Endodermal cell (in vitro differentiated cells): ENCODE data around the gene GSG1L. TPM values are rescaled to one million over a fixed set of nuclear protein-coding genes. Genes with fewer than 3 reads are reported as not detected.

Experiments
- DNase-seq: peaks from one replicate; pipeline ENCODE4 v3.0.0-alpha.2; 2017
- H3K27ac ChIP-seq: 2 replicates; pipeline ENCODE4 v1.5.1; 2013; ENCODE audit warnings: mild to moderate bottlenecking, low read depth, low read length, moderate library complexity
- H3K27me3 ChIP-seq: 2 replicates; pipeline ENCODE4 v1.6.1; 2013; ENCODE audit warnings: mild to moderate bottlenecking, low read length, moderate library complexity; ENCODE audit not compliant: insufficient read depth, control insufficient read depth, poor library complexity, severe bottlenecking
- H3K36me3 ChIP-seq: 2 replicates; pipeline ENCODE4 v1.7.0; 2013; ENCODE audit warnings: mild to moderate bottlenecking, low read length, moderate library complexity; ENCODE audit not compliant: control insufficient read depth, insufficient read depth
- H3K4me1 ChIP-seq: one replicate; pipeline ENCODE4 v1.7.0; 2013; ENCODE audit warnings: low read length; ENCODE audit not compliant: control insufficient read depth, insufficient read depth
- H3K4me3 ChIP-seq: 2 replicates; pipeline ENCODE4 v1.5.1; 2013; ENCODE audit warnings: mild to moderate bottlenecking, low read length, moderate library complexity
- H3K9ac ChIP-seq: 2 replicates; pipeline ENCODE4 v1.6.1; 2013; ENCODE audit warnings: mild to moderate bottlenecking, low read length, moderate library complexity; ENCODE audit not compliant: poor library complexity, severe bottlenecking; ENCODE audit errors: extremely low read depth
- H3K9me3 ChIP-seq: 2 replicates; pipeline ENCODE4 v1.6.1; 2013; ENCODE audit warnings: mild to moderate bottlenecking, low read length, moderate library complexity; ENCODE audit not compliant: control insufficient read depth
- H3K27ac Mint-ChIP-seq: 2 replicates; pipeline ENCODE4 v1.8.0; 2020; ENCODE audit warnings: mixed read lengths
- H3K27me3 Mint-ChIP-seq: 2 replicates; pipeline ENCODE4 v1.8.0; 2021; ENCODE audit warnings: mild to moderate bottlenecking, mixed read lengths; ENCODE audit not compliant: insufficient read depth
- H3K36me3 Mint-ChIP-seq: 2 replicates; pipeline ENCODE4 v1.8.0; 2020; ENCODE audit warnings: low read depth, mixed read lengths
- H3K4me1 Mint-ChIP-seq: 2 replicates; pipeline ENCODE4 v1.8.0; 2020; ENCODE audit warnings: mixed read lengths
- H3K4me3 Mint-ChIP-seq: 2 replicates; pipeline ENCODE4 v1.8.0; 2020; ENCODE audit warnings: mild to moderate bottlenecking, moderate library complexity, mixed read lengths
- H3K9me3 Mint-ChIP-seq: 2 replicates; pipeline ENCODE4 v1.8.0; 2020; ENCODE audit warnings: mild to moderate bottlenecking, mixed read lengths
- CTCF ChIP-seq: fragments of 200-600 bp; sonication (generic); conservative IDR thresholded peaks from 2 replicates; pipeline ENCODE4 v1.5.0; 2021; ENCODE audit warnings: antibody characterized with exemption, mild to moderate bottlenecking
- WGBS, 2 experiments: methylation state at CpG; one replicate each; pipeline versions ENCODE4 v1.1.5 to v1.1.7; 2013; ENCODE audit warnings: missing lambda C conversion rate in 2 of 2, mixed read lengths in 1 of 2; ENCODE audit not compliant: insufficient coverage in 1 of 2, insufficient read length in 1 of 2; 5-methylcytosine and 5-hydroxymethylcytosine counted together
- total RNA-seq, 2 donors: library from RNA; stranded (reverse); fragmentation: NEBNext Ultra II Directional in 1 of 2; extraction: Animal tissue kit (Norgen Biotek cat#: 25700) in 1 of 2; gene quantifications; 2 replicates in 1 of 2; 3 replicates in 1 of 2; pipeline ENCODE4 v1.2.1, GENCODE V29; 2021

Gene GSG1L
- total RNA-seq, 2 donors from 2014 or later, result 0.24 TPM; not detected in 1

- DNase-seq, result no peak
- Mint-ChIP-seq H3K9me3 (no peaks in the 10 kb centered on the region), H3K4me3 (no peak overlapping the region), H3K36me3 (no peaks in the 10 kb centered on the region), H3K27ac (no peak overlapping the region), H3K27me3 (peaks cover 7% of the 10 kb centered on the region), H3K4me1 (peaks cover 9% of the 10 kb centered on the region)
- WGBS, 2 experiments, result 56 to 66% methylated on average over 4 to 5 of the region's 5 CpGs
- H3K9ac ChIP-seq, result no peak overlapping the region
- no peaks in the 10 kb centered on the region for H3K27me3 ChIP-seq
- H3K4me3 ChIP-seq, result no peak overlapping the region
- no peak overlapping the region for H3K27ac ChIP-seq
- H3K9me3 ChIP-seq, result no peaks in the 10 kb centered on the region
- TF ChIP-seq CTCF, result no peak
- no peaks in the 10 kb centered on the region for H3K36me3 ChIP-seq
- no peaks in the 10 kb centered on the region for H3K4me1 ChIP-seq
Observed at GRCh38 chr16:27805828-27806351, 257.6 kb downstream of the GSG1L start.

- TF ChIP-seq CTCF, result no peak
- H3K9me3 Mint-ChIP-seq, result no peaks in the 10 kb centered on the region
- H3K27ac ChIP-seq, result no peak overlapping the region
- peak; percentile 63 for DNase-seq
- 29 to 46% methylated on average over 8 to 10 of the region's 10 CpGs for WGBS, 2 experiments
- H3K27ac Mint-ChIP-seq, result no peak overlapping the region
- H3K9ac ChIP-seq, result no peak overlapping the region
- no peaks in the 10 kb centered on the region for H3K27me3 ChIP-seq
- peaks cover 9% of the 10 kb centered on the region for H3K4me1 Mint-ChIP-seq
- H3K4me3 Mint-ChIP-seq, result no peak overlapping the region
- H3K9me3 ChIP-seq, result no peaks in the 10 kb centered on the region
- H3K36me3 ChIP-seq, result no peaks in the 10 kb centered on the region
- no peaks in the 10 kb centered on the region for H3K36me3 Mint-ChIP-seq
- H3K4me1 ChIP-seq, result no peaks in the 10 kb centered on the region
- H3K4me3 ChIP-seq, result no peak overlapping the region
- H3K27me3 Mint-ChIP-seq, result peaks cover 4% of the 10 kb centered on the region
Observed at GRCh38 chr16:27803775-27804549, 259.6 kb downstream of the GSG1L start.

- Mint-ChIP-seq H3K9me3 (no peaks in the 10 kb centered on the region), H3K4me1 (peaks cover 9% of the 10 kb centered on the region), H3K36me3 (no peaks in the 10 kb centered on the region), H3K4me3 (no peak overlapping the region), H3K27ac (no peak overlapping the region), H3K27me3 (no peaks in the 10 kb centered on the region)
- Histone ChIP-seq H3K4me3 (no peak overlapping the region), H3K9me3 (no peaks in the 10 kb centered on the region), H3K36me3 (no peaks in the 10 kb centered on the region), H3K9ac (no peak overlapping the region), H3K4me1 (no peaks in the 10 kb centered on the region), H3K27me3 (no peaks in the 10 kb centered on the region), H3K27ac (no peak overlapping the region)
- no peak for DNase-seq
- no peak for TF ChIP-seq CTCF
- WGBS, 2 experiments, result 78 to 84% methylated on average over 7 to 12 of the region's 12 CpGs
Observed at GRCh38 chr16:27802664-27803439, 260.7 kb downstream of the GSG1L start.
